Nephron (organoid): Measurements from ENCODE around the gene ETV6.

Experiments used
- H3K27ac Mint-ChIP-seq, 3 experiments: 2 replicates each; pipeline ENCODE4 v1.8.0; 2020; ENCODE audit warnings: mixed read lengths in 3 of 3, mild to moderate bottlenecking in 2 of 3, moderate library complexity in 1 of 3
- H3K27me3 Mint-ChIP-seq: 2 replicates; pipeline ENCODE4 v1.8.0; 2021; ENCODE audit warnings: low read depth, mild to moderate bottlenecking, moderate library complexity, mixed read lengths
- H3K36me3 Mint-ChIP-seq: 2 replicates; pipeline ENCODE4 v1.8.0; 2020; ENCODE audit warnings: low read depth, mixed read lengths
- H3K4me1 Mint-ChIP-seq: 2 replicates; pipeline ENCODE4 v1.8.0; 2020; ENCODE audit warnings: mixed read lengths
- H3K4me3 Mint-ChIP-seq, 3 experiments: 2 replicates each; pipeline ENCODE4 v1.8.0; 2020; ENCODE audit warnings: mild to moderate bottlenecking in 3 of 3, mixed read lengths in 3 of 3, moderate library complexity in 2 of 3
- H3K9me3 Mint-ChIP-seq: 2 replicates; pipeline ENCODE4 v1.8.0; 2020; ENCODE audit warnings: mixed read lengths
- CTCF ChIP-seq, 3 experiments: fragments of 200-600 bp; sonication (generic); IDR thresholded peaks; one replicate each; pipeline ENCODE4 v1.5.0; 2021; ENCODE audit warnings: antibody characterized with exemption in 3 of 3; ENCODE audit not compliant: unreplicated experiment in 3 of 3

ETV6 gene

GRCh38 chr12:11897923-11898322 lies 248.4 kb downstream of the ETV6 start:
- no peaks in the 10 kb centered on the region for H3K9me3 Mint-ChIP-seq
- peaks cover 3% of the 10 kb centered on the region for H3K27me3 Mint-ChIP-seq
- TF ChIP-seq CTCF (IDR thresholded peaks at IDR 0.05; ENCODE audit: unreplicated experiment in 3 of 3), result no peak
- H3K4me3 Mint-ChIP-seq, result no peak overlapping the region
- peaks cover 6% of the 10 kb centered on the region for H3K36me3 Mint-ChIP-seq
- peaks cover 8% of the 10 kb centered on the region for H3K4me1 Mint-ChIP-seq
- no peak overlapping the region for H3K27ac Mint-ChIP-seq

GRCh38 chr12:11901701-11902524 lies 252.4 kb downstream of the ETV6 start:
- TF ChIP-seq CTCF (IDR thresholded peaks at IDR 0.05; ENCODE audit: unreplicated experiment in 3 of 3), result no peak
- H3K4me1 Mint-ChIP-seq, result no peaks in the 10 kb centered on the region
- H3K4me3 Mint-ChIP-seq, result no peak overlapping the region
- peaks cover 13% of the 10 kb centered on the region for H3K9me3 Mint-ChIP-seq
- no peak overlapping the region for H3K27ac Mint-ChIP-seq
- H3K27me3 Mint-ChIP-seq, result peaks cover 3% of the 10 kb centered on the region
- H3K36me3 Mint-ChIP-seq, result no peaks in the 10 kb centered on the region

- Mint-ChIP-seq H3K9me3 (peaks cover 16% of the 10 kb centered on the region), H3K4me1 (no peaks in the 10 kb centered on the region), H3K4me3 (no peak overlapping the region), H3K27ac (no peak overlapping the region), H3K27me3 (peaks cover 3% of the 10 kb centered on the region), H3K36me3 (no peaks in the 10 kb centered on the region)
- TF ChIP-seq CTCF (IDR thresholded peaks at IDR 0.05; ENCODE audit: unreplicated experiment in 3 of 3), result no peak
Measured at GRCh38 chr12:11902525-11902875, 253.0 kb downstream of the ETV6 start.

GRCh38 chr12:11904124-11904523 lies 254.7 kb downstream of the ETV6 start:
- H3K4me3 Mint-ChIP-seq, result no peak overlapping the region
- TF ChIP-seq CTCF (IDR thresholded peaks at IDR 0.05; ENCODE audit: unreplicated experiment in 3 of 3), result no peak
- H3K9me3 Mint-ChIP-seq, result peaks cover 26% of the 10 kb centered on the region
- H3K27me3 Mint-ChIP-seq, result peaks cover 3% of the 10 kb centered on the region
- no peak overlapping the region for H3K27ac Mint-ChIP-seq
- no peaks in the 10 kb centered on the region for H3K4me1 Mint-ChIP-seq
- no peaks in the 10 kb centered on the region for H3K36me3 Mint-ChIP-seq

- Mint-ChIP-seq H3K4me1 (no peaks in the 10 kb centered on the region), H3K36me3 (no peaks in the 10 kb centered on the region), H3K4me3 (no peak overlapping the region), H3K9me3 (peaks cover 32% of the 10 kb centered on the region), H3K27me3 (peaks cover 3% of the 10 kb centered on the region), H3K27ac (no peak overlapping the region)
- TF ChIP-seq CTCF (IDR thresholded peaks at IDR 0.05; ENCODE audit: unreplicated experiment in 3 of 3), result no peak
Measured at GRCh38 chr12:11905534-11905933, 256.1 kb downstream of the ETV6 start.
